Sigmoid colon (tissue), 4 donors: Measurements from ENCODE around the gene CPT2.

Experiments used
- CTCF ChIP-seq, 4 experiments: fragments of 450-650 bp in 3 of 4; fragments of 200-600 bp in 1 of 4; IDR thresholded peaks; one replicate each; pipeline ENCODE4 v1.5.1; 2016 to 2019; ENCODE audit warnings: antibody characterized with exemption in 4 of 4, mild to moderate bottlenecking in 3 of 4, moderate library complexity in 2 of 4
- POLR2A ChIP-seq, 2 donors: fragments of 450-650 bp; IDR thresholded peaks; one replicate each; pipeline ENCODE4 v1.6.1; 2016; ENCODE audit warnings: antibody characterized with exemption in 2 of 2, mild to moderate bottlenecking in 2 of 2, moderate library complexity in 2 of 2
- POLR2AphosphoS5 ChIP-seq, 4 donors: sonication (generic); formaldehyde crosslinking; IDR thresholded peaks; one replicate each; pipeline ENCODE4 v1.6.1; 2017; ENCODE audit warnings: antibody characterized with exemption in 4 of 4

- TF ChIP-seq POLR2A (IDR thresholded peaks at IDR 0.05) (no peak), CTCF (IDR thresholded peaks at IDR 0.05) (no peak), POLR2AphosphoS5 (IDR thresholded peaks at IDR 0.05) (no peak)
These were observed 6.8 kb downstream of the CPT2 start for GRCh38 chr1:53203466-53203865.
